TTC549 (cell line): ENCODE measurements around the gene FBLL1.
"Not testable (repeated sequence)": the region's sequence is repeated elsewhere in the genome, so short reads cannot be mapped to it uniquely, and the experiment has no call there.

Source experiments
- FAIRE-seq: peaks from 2 replicates; lab custom pipeline; 2012; peaks lifted over from hg19 to GRCh38; lab: Jason Lieb, UNC

Gene FBLL1

DNA sequence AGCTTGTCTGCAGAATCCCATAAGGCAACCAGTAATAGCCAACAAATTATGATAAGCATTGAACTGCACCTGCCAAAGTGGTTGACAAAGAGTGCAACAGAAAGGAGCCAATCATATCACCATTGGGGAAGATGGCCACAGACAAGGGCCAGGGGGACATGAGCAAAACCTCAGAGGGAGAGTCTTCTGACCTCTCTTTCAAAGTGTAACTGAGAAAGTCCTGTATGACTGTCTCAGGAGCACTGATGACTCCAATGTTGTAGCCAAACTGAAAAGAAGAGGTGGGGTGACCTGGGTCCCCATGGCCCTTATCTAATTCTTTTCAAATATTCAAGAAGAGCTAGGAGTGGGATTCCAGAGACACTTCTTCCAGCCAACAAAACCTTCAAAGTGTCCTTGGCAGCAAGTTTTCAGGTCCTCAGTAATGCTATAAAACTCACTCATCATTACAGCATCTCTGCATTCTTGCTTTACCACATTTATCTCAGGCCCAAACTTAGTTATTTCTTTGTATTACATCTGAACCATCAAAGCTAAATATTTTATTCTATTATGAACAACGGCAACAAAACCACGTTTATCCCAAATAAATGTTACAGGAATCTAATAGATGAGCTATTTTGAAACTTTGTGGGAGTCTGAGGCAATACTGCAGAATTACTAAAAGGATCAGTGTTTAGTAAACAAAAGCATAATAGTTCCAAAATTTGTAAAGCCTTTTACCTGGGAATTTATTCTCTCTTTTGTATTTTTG is 24.4 kb downstream of the FBLL1 start:
- FAIRE-seq = no peak

DNA sequence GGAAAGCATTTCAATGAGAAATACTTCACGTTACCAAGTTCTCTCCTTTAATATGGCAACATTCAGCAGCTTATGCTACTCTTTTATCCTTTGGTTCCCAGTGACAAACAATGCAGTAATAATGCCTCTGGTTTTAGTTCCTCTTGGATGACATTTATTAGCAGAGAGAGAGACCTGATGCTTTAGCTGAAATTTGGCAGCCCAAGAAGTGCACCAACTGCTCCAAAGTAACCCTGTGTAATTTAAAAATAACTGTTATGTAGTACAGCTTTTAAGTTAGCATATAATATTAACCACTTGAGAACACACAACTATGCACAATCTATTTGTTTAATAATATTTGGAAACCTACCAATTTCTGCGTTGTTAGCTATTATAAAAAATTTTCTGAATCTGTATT is 28.3 kb downstream of the FBLL1 start:
- FAIRE-seq = no peak

DNA sequence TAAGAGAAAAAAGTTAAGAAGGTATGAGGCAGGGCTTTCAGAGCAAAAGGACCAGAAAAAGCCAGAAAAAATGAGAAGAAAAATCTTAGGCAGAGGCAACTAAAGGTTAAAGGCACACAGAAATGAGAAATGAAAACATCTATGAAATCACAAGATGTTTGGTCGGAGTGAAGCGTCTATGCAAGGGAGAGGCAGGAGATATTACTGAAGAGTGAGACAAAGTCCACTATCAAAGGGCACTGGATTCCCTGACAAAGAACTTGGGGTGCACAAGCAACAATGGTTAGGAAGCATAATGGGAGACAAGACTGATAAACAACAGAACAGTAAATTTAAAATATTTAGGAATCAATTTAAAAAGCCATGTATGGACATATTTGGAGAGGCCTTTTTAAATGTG is 33.2 kb downstream of the FBLL1 start:
- FAIRE-seq = no peak

DNA sequence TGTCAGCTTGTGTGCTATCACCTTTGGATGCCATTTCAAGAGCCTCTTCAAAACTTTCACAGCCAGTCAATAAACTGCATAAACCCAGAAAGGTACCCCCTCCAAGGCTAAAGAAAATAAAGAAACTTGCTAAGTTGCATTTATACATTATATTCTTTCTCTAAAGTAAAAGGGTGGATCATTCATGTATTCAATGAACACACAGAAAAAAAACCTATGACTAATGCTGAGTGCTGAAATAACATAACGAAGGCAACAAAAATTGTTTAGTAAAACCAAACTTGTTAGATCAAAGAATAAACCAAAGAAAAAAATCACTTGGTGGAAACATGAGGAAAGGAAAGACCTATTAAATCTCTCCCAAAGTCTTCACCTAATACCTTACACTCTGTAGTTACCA is 34.9 kb downstream of the FBLL1 start:
- FAIRE-seq = no peak

DNA sequence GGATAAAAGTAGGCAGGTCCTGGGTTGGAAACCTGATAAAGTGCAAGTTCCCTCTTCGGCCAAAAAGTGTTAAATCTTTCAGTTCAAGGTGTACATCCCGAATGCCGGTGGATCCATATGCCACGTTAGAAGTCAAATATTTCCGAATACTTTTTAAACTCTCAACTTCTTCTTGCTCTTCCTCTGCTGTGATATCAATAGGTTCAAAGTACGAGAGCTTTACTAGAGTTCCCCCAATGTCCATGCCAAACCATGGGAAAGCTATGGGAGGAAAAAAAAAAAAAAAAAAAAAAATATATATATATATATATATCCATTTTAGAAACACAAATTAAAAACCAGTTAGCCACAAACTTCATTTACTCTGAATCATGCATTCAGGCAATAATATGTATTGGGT is 39.6 kb downstream of the FBLL1 start:
- no peak for FAIRE-seq

DNA sequence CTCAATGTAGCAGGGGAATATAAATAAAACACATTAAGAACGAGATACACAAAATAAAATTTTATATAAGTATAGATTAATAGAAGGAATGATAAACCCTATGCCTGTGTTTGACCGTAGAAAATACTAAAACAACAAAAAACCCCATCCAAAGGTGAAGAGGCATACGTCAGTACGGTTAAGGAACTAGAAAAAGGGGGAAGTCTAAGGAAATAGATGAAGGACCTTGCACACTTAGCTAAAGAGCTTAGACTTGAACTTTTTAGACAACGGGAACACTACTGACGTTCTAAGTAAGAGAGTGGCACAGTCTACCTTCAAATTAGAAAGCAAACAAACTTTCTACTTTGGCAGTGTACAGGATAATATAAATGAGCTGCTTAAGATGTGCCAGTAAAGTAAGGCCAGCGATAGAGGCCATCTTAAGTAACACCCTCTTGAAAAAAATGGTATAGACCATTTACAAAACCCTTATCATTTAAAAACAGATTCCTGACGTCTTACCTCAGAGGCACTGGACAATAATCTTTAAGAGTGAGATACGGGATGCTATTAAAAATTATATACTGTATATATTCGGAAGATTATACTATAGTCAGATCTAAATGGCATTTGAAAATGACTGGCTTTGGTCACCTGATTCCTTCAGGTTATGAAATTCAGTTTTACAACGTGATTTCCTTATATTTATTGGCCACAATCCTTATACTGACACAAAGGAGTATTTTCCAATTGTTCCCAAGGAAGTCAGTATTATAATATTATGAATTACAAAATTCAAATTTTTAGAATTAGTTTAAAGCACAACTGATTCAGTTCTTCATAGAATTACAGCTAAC is 41.6 kb downstream of the FBLL1 start:
- FAIRE-seq = no peak

DNA sequence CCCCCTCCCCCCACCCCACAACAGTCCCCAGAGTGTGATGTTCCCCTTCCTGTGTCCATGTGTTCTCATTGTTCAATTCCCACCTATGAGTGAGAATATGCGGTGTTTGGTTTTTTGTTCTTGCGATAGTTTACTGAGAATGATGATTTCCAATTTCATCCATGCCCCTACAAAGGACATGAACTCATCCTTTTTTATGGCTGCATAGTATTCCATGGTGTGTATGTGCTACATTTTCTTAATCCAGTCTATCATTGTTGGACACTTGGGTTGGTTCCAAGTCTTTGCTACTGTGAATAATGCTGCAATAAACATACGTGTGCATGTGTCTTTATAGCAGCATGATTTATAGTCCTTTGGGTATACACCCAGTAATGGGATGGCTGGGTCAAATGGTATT is 44.6 kb downstream of the FBLL1 start:
- FAIRE-seq = not testable (repeated sequence)

DNA sequence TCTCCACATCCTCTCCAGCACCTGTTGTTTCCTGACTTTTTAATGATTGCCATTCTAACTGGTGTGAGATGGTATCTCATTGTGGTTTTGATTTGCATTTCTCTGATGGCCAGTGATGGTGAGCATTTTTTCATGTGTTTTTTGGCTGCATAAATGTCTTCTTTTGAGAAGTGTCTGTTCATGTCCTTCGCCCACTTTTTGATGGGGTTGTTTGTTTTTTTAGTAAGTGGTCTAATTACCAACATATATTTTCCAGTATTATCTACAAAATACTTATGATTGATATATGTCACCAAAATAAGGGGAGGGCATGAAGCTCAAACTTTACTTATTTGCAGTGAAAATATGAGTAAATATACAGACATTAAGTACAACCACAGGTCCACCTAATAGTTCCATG is 45.1 kb downstream of the FBLL1 start:
- FAIRE-seq = not testable (repeated sequence)

DNA sequence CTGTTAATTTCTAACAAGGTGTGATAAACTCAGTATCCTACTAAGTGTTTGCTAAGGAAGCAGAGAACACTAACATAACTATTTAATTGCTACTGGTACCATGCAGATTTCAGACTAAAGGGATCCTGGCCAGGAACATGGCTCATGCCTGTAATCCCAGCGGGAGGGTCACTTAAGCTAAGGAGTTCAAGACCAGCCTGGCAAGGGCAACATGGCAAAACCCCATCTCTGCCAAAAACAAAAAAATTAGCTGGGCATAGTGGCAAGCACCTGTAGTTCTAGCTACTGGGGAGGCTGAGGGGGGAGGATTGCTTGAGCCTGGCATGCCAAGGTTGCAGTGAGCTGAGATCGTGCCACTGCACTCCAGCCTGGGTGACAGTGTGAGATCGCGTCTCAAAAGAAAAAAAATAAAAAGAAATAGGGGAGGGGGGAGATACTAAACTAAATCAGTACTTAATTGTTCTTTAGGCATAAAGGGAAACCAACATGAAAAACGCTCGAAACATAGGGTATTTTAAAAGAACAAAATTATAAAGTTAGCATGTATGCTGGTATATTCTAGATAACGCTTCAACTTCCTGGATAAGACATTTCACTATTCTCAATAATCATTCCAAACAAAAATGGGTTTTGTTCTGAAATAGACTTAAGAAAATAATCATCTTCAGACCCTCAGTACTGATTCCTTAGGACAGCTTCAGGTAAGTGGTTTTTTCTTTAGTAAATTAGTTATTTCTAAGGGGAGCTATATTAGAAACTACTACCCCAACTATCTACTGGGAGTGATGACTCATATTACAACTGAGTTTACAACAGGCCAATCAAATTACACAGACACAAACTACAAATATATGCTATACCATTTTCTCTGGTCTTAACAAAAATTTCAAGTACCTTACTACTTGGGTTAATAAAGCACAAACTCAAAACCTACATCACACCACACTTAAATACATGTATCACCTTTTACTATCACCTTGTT is 46.6 kb downstream of the FBLL1 start:
- FAIRE-seq = no peak

DNA sequence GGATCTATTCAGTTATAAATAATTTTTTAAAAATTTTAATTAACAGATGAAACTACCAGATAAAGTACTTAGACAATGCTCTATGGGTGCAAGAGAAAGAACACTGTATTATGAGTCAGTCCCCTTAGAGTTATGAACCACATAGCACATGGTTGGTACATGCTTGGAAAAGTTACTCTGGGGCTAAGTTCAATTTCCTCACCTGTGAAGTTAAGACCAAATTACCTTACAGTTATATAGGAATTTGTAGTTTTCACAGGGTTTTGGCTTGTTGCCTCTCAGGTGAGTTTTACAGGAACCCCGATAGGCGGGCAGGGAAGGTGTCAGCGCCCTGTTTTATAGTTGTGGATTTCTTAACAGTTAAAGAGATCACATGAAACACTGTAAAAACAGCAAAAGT is 48.9 kb downstream of the FBLL1 start:
- FAIRE-seq = no peak

DNA sequence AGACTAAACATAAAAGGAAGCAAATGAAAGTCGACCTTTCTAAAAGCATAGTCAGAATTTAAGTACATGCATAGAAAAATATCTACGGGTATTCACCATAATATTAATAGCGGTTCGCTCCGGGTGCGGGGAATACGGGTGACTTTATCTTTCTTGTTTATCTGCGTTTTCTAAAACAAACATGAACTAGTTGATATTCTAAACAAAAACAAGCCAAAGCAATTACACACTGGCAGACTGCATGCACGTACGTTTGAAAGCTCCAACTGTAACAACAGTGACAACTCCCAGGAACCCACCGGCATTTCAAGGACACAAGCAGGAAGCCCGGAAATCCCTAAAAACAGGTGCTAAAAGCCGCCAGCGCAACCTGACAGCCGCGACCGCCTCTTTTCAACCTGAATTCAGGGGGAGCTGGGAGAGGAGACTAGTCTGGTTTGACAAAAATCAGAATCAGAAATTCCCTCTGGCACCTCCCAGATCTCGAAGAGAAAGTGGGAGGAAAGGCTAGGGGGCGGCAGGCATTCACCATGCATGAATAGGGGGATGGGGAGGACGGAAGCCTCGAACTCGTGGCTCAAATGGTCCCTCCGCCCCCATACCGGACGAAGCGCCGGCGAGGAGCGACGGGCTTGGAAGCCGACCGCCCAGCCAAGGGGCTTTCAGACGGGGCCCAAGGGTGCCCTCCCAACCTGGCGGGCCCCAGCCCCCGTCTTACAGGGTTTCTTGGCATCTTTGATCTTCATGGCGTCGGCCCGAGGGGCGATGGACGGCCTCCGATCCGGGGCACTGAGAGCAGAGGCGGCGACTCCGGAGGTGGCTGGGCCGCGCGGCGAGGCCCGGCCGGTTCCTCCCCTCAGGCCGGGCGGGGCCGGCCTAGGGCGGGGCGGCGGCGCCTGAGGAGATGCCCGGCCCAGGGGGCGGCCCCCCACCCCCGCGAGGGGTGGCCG is 49.7 kb downstream of the FBLL1 start, which contains the start of gene PANK3:
Gene PANK3 (minus strand): TSS at position 831 of the 950 bp plus-strand sequence. CDS start 85 bp downstream, at position 746.
- no peak for FAIRE-seq

DNA sequence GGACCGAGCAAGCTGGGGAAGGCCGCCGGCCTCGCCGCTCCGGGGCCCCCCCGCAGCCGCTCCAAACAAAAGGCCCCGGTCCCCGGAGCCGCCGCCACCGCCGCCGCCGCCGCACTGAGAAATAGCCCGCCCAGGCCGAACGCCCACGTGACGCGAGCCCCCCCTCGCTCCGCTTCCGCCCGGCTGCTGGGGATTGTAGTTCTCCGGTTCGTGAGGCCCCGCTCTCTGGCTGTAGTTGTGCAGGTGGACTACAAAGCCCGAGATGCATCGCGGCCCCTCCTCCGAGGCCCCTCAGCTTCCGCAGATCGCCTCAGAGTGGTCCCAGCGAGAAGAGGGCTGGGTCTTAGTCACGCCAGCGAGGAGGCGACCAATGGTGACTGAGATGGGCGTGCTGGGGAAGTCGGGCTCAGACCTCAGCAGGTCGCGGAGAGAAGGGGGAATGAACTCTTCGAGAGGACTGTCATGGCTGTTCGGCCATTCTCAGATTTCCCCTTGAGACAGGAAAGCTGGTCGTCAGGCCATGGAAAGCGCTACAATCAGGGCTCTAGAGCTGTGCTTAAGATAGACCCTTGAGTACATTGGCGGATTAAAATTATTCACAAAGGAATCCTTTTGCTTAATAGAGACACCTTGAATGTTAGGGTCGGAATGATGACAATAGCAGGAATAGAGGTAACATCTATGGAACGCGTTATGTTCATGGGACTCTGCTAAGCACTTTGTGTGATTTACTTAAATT is 50.6 kb downstream of the FBLL1 start:
- FAIRE-seq = peak; percentile 92

DNA sequence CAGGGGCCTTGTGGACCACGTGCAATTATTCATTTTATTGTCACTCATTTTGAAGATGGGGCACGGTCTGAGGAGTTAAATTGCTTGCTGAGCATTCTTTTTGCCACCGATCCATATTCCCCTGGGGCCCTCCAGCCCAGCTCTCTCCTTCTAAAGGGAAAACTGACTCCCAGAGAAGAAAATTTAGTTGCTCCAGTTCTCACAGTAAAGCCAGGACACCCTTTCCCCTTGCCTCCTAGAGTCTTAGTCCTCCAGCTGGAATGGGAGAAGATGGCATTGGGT is 51.1 kb downstream of the FBLL1 start:
- no peak for FAIRE-seq
